Fibroblast of the conjunctiva (primary cell): Measurements from ENCODE around the gene CDCA3.

Experiments used
- DNase-seq: peaks from one replicate; pipeline ENCODE4 v3.0.0-alpha.2; 2010; ENCODE audit warnings: low read depth

Gene CDCA3

DNA sequence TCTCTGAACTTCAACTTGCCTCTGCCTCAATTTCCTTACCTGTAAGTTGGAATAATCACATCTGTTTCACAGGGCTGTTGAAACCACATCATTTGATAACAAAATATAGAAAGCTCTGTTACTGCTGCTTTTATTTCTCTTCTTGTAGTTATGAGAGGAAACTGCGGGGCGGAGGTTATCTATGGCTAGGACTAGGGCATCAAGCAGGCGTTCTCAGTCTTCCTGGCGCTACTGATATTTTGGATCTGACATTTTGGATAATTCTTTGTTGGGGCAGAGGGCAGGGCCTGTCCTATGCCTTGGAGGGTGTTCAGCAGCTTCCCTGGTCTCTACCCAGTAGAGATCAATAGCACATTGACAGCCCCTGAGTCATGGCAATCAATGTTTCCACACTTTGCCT is 19.0 kb downstream of the CDCA3 start:
- no peak for DNase-seq

DNA sequence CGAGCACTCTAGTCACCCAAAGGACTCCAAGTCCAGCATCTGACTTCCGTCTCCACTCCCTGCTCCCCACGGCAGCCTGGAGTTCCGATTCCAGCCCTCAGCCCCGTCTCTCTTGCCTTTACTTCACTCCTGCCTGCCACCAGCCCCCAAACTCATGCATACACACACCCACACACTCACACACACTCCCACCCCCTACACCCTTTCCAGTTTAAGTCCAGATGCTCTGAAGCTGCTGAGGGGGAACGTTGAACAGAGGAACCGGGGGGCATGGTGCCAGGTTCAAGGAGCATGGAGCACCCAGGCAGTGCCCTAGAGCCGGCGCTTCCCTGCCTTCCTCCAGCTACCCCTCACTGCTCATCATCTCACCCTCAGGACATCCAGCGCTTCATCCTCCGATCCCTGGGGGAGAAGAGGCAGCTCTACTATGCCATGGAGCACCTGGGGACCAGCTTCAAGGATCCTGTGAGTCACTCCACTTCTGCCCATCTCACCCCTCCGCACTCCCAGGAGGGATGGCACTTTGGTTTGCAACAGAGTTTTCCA is 19.6 kb downstream of the CDCA3 start:
- no peak for DNase-seq

DNA sequence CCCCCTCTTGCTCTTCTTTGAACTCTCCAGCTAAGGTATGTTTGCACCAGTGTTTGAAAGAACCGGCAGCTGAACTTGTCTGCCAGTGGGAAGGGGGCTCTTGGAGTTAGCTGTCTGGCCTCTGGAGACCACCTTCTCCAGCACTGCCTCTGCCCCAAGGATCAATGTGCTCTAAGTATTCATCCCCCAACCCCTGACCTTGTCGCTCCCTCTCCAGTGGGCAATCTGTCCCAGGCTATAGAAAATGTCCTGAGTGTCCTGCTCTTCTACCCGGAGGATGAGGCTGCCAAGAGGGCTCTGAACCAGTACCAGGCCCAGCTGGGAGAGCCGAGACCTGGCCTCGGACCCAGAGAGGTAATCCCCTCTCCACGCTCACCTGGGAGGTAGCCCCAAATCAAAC is 20.1 kb downstream of the CDCA3 start:
- no peak for DNase-seq

DNA sequence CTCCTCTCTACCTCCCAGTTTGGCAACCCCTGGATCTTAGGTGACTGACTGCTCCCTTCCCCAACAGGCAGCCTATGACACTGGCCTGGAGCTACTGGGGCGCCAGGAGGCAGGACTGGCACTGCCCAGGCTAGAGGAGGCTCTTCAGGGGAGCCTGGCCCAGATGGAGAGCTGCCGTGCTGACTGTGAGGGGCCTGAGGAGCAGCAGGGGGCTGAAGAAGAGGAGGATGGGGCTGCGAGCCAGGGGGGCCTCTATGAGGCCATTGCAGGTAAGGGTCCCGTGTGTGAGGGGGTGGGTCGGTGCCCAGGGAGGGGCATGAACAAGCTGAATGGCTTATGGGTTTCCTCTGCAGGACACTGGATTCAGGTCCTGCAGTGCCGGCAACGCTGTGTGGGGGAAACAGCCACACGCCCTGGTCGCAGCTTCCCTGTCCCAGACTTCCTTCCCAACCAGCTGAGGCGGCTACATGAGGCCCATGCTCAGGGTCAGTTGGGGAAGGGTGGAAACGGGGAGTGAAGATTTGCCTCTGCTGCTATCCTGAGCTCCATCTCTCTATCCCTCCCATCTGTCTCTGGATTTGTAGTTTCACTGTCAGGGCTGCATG is 20.7 kb downstream of the CDCA3 start:
- no peak for DNase-seq

DNA sequence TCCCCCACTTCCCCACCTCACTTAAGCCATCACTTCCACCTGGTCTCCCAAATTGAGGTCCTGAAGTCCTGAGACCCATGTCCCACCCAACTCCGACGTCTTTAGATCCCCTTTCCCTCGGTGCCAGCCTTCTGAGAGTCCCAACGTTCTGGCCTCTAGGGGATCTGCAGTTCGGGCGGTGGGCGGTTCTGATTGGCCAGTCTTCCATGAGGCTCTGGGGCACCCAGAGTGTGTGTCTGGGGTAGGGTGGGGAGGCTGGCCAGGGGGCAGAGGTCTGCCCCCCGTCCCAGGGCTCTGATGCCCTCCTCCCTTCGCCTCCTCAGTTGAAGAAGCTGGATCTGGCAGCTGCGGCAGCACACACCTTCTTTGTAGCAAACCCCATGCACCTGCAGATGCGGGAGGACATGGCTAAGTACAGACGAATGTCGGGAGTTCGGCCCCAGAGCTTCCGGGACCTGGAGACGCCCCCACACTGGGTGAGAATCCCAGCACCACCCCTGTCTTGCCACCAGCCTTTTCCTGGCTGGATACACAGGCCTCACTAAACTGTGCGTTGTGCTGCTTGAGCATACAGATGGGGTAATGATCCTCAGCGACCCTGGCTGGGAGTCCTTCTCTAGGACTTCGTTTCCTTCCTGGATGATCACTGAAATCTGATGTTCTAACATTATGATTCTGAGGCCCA is 21.4 kb downstream of the CDCA3 start:
- DNase-seq = no peak

DNA sequence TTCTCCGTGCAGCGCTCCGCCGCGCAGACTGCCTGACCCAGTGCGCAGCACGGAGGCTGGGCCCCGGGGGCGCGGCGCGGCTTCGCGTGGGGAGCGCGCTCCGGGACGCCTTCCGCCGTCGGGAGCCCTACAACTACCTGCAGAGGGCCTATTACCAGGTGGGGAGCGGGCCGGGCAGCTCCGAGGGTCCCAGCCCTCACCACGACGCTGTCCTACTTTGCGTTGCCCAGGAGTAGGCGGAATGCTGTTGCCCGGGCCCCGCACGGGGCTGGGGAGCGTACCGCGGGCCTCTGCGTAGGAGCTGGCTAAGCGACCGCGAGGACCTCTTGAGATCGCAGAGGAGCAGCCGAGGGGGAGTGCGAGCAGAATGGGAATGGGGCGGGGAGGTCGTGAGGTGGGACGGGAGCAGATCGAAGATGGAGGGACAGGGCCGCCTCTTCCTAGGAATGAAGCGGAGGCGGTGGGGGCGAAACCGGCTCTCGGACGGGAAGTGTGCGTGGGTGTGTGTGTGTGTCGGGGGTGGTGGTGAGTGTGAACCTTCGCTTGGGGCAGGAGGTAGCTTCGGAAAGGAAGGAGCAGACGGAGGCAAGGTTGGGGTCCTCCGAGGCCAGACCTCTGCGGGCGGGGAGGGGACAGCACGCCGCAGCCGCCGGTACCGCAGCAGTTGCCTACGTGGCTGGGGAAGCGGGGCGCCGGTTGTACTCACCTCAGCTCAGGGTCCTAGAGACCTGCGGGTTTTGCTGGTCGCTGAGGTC is 22.1 kb downstream of the CDCA3 start:
- DNase-seq = no peak

DNA sequence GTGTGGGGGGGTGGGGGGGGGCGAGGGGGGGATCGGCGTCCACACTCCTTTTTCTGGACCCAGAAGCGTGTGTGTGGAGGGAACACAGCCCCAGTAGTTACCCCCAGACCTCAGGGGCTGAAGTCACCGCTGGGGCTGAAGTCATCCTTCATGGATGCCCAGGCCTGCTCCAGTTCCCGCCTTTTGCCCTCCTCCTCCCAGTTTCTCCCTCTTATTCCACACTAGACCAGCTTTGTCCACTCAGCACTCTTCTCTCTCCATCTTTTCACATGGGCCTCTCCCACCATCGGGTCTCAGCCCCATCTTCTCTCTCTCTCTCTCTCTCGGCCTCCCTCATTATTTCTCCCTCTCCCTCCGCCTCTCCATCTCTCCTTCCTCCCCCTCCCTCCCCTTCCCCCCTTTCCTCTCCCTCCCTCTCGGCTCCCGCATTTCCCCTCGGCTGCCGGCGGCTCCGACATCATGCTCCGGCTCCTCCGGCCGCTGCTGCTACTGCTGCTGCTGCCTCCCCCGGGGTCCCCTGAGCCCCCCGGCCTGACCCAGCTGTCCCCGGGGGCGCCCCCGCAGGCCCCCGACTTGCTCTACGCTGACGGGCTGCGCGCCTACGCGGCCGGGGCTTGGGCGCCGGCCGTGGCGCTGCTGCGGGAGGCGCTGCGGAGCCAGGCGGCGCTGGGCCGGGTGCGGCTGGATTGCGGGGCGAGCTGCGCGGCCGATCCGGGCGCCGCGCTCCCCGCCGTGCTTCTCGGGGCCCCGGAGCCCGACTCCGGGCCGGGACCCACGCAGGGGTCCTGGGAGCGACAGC is 22.9 kb downstream of the CDCA3 start, which contains the start of gene P3H3:
TSS of gene P3H3 (plus strand) at position 426 of the 799 bp plus-strand sequence. CDS start at position 460, 34 bp downstream.
- no peak for DNase-seq

DNA sequence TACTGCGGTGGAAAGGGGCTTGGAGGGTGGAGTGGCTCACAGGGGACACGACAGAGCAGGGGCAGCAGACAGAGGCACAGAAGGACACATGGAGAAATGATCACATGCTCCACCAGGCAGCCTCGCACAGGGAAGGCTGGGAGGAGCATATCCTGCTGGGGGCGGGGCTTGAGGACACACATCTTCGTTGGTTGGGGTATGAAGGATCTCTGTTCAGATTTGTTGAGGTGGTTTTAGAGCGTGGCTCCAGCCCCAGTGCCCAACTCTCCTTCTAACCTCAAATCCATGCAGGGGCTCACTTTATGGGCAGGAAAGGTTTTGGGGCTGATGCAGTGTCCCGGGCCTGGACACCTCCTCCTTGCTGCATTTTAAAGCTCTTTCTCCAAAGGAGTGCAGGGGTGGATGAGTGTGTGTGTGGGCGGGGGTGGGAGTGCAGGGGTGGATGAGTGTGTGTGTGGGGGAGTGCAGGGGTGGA is 23.6 kb downstream of the CDCA3 start:
- DNase-seq = peak; percentile 65

DNA sequence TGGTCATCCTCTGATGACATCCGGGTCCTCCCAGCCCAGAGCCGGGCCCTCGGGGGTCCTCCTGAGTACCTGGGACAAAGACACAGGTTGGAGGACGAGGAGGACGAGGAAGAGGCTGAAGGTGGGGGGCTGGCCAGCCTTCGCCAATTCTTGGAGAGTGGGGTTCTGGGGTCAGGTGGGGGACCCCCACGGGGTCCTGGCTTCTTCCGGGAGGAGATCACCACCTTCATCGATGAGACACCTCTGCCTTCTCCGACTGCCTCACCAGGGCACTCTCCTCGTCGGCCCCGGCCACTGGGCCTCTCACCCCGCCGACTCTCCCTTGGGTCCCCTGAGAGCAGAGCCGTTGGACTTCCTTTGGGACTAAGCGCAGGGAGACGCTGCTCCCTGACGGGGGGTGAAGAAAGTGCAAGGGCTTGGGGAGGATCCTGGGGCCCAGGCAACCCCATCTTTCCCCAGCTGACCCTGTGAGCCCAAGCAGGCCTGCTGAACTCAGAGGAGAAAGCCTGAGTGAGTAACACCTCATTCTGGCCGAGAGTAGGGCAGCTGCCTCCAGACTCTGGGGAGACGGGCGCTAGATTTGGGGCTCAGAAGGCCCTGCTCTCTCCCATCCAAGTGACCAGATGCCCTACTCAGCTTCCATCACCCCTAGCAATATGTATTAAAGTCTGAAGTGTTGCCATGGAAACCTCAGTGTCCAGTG is 24.2 kb downstream of the CDCA3 start:
- DNase-seq = no peak

DNA sequence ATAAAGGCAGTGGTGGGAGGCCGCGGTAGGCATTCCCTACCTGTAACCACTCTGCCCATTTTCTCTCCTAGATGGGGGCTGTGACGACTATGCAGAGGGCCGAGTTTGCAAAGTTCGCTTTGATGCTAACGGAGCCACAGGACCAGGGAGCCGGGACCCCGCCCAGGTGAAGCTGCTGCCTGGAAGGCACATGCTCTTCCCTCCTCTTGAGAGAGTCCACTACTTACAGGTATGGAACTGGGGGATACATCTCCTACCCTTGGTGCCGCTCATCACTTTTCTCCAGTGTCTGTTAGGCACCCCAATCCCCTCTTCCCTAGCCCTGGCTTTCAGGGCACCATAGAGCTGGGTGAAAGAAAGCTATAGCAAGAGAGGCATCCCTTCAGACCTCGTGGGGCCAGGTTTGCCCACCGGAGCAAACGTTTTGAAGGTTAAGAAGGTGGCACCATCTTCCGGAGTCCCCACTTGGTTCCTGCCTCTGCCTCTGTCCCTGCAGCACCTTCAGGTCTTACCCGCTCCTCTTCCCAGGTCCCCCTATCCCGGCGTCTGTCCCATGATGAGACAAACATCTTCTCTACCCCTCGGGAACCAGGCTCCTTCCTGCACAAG is 24.9 kb downstream of the CDCA3 start:
- DNase-seq = no peak

DNA sequence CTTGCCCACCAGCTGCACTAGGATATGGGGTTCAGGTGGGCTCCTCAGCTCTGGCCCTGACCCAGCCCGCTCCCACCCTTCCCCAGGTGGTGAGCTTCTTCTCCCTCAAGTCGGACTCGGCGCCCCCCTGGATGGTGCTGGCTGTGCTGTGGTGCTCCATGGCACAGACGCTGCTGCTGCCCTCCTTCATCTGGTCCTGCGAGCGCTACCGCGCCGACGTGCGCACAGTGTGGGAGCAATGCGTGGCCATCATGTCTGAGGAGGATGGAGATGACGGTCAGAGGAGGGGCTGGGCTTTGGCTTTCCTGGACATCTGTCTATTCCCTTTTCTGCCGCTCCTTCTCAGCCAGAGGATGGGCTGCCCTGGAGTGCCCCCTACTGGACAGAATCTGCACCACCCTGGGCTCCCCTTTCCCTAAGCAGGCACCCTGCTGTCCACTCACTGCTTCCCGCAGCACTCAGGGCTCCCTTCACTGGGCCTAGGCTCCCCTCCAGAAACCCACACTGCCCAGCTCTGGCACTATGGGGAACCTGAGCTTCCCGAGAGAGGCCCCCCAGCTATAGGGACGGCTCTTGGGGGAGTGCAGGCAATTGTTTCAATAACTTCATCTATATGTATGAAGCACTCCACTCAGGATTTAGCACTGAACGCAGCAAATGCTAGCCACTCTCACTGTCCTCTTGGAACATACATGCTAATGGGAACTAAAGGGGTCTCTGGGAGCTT is 25.5 kb downstream of the CDCA3 start:
- peak; percentile 80 for DNase-seq

DNA sequence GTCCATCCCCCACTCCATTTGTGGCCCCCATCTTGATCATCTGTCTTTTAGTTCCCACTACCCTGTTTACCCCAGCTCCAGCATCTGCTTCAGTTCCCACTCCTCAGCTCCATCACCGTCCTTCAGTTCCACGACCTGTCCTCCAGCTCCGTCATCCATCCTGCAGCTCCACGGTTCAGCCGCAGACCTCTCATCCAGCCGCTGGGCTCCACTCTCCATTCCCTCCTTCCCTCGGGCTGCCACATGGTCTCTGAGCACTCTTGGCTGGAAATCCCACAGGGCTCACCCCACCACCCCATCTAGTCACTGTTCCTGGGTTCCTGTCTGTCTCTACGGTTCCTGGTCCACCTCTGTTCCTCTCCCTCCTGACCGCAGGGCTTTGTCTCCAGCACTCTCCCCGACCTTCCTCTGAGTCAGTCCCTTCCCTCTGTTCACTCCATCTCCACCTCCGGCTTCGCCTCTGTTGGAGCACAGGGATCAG is 26.1 kb downstream of the CDCA3 start:
- DNase-seq = no peak

DNA sequence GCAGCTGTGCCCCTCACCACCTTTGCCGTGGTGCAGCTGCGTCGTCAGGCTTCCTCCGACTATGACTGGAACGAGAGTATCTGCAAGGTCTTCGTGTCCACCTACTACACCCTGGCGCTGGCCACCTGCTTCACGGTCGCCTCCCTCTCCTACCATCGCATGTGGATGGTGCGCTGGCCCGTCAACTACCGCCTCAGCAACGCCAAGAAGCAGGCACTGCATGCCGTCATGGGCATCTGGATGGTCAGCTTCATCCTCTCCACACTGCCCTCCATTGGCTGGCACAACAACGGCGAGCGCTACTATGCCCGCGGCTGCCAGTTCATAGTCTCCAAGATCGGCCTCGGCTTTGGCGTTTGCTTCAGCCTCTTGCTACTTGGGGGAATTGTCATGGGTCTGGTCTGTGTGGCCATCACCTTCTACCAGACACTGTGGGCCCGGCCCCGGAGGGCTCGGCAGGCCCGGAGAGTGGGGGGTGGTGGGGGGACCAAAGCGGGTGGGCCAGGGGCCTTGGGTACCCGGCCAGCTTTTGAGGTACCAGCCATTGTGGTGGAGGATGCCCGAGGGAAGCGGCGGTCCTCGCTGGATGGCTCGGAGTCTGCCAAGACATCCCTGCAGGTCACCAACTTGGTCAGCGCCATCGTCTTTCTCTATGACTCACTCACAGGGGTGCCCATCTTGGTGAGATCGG is 26.9 kb downstream of the CDCA3 start:
- no peak for DNase-seq

DNA sequence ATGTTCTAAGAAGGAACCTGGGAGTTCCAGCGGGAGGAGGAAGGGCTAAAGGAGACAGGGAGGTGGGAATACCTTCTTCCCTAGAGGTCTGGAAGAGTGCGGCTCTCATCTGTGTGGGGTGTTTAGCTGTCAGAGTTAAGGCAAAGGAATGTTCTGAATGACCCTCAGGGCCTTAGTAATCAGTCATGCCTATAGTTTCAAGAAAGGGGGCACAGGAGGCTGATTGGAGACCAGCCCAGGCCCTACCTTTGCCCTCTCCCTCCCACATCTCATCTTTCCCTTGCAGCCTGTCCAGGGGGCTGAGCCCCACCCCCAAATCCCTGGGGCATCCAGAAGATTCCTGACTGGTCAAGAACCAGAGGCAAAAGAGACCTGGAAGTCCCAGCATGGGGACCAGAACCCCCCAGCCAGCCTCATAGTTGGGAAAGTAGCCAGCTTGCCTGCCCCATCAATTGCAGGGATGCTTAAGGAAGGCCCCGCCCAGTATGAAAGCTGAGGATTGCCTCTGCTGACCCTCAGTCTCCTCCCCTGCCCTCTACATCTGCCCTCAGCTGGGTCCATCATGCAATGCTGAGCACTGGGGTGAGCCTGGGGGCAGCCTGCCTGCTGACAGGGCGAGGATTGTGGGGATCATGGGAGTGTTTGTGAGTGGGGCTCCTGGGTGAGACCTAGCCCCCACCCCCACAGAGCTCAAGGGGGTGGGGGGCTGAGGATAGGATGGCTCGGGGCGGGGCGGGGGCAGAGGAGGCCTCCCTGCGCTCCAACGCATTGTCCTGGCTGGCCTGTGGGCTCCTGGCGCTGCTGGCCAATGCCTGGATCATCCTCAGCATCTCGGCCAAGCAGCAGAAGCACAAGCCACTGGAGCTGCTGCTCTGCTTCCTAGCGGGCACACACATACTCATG is 27.7 kb downstream of the CDCA3 start:
- no peak for DNase-seq

DNA sequence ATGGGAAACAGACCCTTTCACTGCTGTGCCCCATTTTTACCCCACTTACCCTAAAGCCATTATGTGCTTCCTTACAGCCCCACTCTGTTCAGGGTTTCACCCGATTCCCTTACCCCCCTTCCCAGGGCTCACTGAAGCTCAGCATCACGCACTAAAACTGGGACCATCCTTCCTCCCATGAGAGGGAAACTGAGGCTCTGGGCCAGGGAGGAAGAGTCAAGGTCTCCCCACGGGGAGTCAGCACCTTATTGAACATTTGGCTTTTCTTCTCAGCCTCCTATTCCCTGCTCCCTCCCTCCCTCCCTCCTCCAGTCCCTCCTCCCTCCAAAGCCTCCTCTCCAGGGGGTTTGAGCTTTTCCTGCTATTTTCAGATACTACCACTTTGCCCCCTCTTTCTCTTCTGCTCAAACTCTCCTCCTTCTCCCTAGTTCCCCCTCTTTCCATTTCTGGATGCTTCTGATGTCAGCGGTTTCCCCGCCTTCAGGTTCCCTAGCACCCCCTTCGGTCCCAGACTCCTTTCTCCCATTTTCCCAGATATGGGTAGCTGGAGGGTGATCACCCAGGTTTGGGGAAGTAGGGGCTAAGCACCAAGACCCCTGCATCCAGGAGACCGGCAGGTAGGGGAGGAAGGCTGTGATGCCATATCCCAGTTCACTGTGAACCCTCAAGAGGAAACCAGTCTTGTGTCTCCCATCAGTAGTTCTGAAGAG is 28.5 kb downstream of the CDCA3 start:
- DNase-seq = no peak

DNA sequence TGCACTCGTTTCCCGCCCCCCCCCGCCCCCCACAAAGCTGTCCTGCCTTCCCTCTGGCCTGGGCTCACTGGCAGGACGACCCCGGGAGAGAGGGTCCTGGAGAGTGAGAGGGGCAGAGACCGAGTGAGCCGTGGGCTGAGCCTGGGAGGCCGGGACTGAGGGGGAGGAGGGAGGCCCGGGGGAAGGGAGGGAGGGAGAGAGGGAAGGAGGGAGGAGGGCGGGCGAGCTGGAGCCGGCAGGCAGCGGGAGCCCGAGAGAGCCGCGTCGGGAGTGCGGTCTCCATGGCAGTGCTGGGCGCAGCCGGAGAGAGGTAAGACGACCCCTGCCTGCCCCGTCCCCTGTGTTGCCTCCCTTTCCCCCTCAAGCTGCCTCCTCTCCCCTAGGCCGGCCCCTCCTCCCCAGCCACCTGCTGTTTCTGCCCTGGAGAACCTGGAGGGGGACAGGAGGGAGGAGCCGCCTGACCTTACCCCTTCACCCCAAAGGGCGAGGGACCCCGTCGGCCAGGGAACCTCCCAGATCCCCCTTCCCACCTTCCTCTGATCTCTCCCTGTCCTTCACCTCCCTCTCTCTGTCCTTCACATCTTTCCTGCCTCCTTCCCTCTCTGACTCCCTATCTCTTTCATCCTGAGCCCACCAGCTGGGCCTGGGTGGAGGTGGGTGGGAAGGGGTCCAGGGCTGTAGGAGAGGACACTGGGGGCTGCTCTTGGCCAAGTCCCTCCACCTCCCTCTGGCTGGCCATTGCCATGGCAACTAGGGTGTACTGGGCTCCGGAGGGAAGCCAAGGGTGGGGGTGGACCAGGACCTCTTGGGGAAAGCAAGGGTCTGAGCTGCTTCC is 29.3 kb downstream of the CDCA3 start, which contains the start of gene GPR162:
TSS of gene GPR162 (plus strand) at position 231 of the 835 bp plus-strand sequence. CDS start 2,078 bp downstream, outside the sequence.
- no peak for DNase-seq

DNA sequence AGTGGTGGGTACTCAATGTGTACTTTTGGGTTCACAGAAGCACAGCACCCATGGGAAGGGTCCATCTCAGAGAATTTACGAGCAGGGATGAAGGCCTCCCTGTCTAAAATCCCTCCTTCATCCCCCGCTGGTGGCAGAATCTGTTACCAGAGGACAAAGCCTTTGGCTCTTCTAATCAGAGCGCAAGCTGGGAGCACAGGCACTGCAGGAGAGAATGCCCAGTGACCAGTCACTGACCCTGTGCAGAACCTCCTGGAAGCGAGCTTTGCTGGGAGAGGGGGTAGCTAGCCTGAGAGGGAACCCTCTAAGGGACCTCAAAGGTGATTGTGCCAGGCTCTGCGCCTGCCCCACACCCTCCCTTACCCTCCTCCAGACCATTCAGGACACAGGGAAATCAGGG is 30.9 kb downstream of the CDCA3 start:
- DNase-seq = no peak
